GM18861 (cell line): ENCODE data around the gene ADH4.
"Not testable (repeated sequence)": the region's sequence is repeated elsewhere in the genome, so short reads cannot be mapped to it uniquely, and the experiment has no call there.

Experiments used
- ATAC-seq: cut with Tn5 transposase; IDR thresholded peaks from one replicate; pipeline ENCODE4 v1.9.1; 2021; ENCODE audit not compliant: unreplicated experiment

Gene ADH4

GRCh38 chr4:99084595-99084994, 59.5 kb downstream of the ADH4 start:
- no peak for ATAC-seq

- ATAC-seq, result no peak
These were observed 61.9 kb downstream of the ADH4 start for GRCh38 chr4:99082192-99082591.

GRCh38 chr4:99080869-99081268, 63.2 kb downstream of the ADH4 start:
- not testable (repeated sequence) for ATAC-seq

- ATAC-seq, result no peak
These were observed 64.3 kb downstream of the ADH4 start for GRCh38 chr4:99079625-99080295.

DNA sequence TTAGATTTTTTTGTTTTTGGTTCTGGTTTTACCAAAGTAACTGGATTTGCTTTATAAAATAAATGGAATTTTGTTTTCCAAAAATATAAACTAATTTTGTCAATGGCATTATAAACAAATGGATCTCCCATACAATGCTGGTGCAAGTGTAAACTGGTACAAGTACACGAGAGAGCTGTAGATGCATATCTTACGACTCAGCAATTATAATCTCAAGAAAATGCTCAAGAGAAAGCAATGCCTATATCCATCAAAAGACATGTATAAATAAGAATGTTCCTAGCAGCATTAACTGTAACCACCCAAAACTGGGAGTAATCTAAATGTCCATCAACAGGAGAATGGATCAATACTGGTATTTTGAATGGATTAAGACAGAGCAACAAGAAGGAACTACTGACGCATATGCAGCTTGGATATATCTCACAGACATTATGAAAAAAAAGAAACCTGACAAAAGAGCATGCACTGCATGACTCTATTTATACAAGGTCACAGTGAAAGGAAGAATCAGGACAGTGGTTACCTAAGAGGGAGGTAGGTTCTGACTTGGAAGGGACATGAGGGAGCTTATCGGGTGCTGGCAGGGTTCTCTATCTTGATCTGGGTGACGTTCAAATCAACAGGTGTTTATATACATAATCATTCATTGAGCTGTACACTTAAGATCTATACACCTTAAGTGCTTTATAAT, 65.0 kb downstream of the ADH4 start:
- no peak for ATAC-seq

DNA sequence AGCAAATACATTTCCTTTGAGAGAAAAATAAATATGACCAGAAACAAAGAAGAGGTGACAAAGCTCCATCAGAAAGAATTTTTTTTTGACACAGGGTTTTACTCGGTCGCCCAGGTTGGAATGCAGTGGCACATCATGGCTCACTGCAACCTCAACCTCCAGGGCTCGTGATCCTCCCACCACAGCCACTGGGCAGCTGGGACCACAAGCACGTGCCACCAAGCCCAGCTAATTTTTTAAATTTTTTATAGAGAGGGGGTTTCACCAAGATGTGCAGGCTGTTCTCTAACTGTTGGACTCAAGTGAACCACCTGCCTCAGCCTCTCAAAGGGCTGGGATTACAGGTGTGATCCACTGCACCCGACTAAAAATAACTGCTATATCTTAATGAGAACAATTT, 65.8 kb downstream of the ADH4 start:
- no peak for ATAC-seq

DNA sequence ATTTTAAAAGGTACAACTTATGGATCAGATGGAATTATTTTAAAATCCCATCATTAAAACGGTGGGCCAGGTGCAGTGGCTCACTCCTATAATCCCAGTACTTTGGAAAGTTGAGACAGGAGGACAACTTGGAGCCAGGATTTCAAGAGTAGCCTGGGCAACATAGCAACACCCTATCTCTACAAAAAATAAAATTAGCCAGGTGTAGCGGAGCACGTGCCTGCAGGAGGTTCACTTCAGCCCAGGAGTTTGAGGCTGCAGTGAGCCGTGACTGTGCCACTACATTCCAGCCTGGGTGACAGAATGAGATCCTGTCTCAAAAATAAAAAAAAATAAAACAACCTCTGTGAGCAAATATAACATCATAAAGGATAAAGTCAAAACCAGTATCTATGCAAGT, 66.9 kb downstream of the ADH4 start:
- ATAC-seq, result no peak

- ATAC-seq, result no peak
These were observed 67.7 kb downstream of the ADH4 start for GRCh38 chr4:99076292-99076976.

DNA sequence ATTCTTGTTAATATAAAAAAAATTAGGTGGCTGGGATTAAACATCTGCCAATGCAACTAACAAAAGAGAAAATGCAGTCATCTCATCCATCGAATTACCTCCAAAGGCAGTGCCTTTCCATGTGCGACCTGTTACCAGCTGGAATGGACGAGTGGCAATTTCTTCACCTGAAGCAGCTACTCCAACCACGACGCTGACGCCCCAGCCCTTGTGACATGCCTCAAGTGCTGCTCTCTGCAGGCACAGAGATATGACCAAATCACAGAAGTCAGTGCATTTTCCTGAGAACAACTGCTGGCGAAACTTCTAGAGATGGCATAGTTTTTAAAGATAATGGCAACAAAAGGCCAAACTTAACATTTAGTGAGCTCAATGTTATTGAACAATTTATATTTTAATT, 69.3 kb downstream of the ADH4 start:
- no peak for ATAC-seq
